GM21786 (cell line): ENCODE results near the gene FGL2.
A peak's percentile ranks its signal among the peaks of the same experiment; 100 is the strongest.
"Not testable (repeated sequence)": the region's sequence is repeated elsewhere in the genome, so short reads cannot be mapped to it uniquely, and the experiment has no call there.

ENCODE experiments used
- ATAC-seq: cut with Tn5 transposase; IDR thresholded peaks from one replicate; pipeline ENCODE4 v1.9.1; 2021; ENCODE audit not compliant: unreplicated experiment

The FGL2 gene

GRCh38 chr7:77216181-77216845 lies 16.7 kb upstream of the FGL2 start:
- no peak for ATAC-seq

- ATAC-seq, result no peak
Observed at GRCh38 chr7:77209479-77210139, 10.0 kb upstream of the FGL2 start.

- ATAC-seq, result no peak
Observed at GRCh38 chr7:77208416-77208815, 8.8 kb upstream of the FGL2 start.

GRCh38 chr7:77205706-77206105 lies 6.1 kb upstream of the FGL2 start:
- no peak for ATAC-seq

- peak; percentile 90 for ATAC-seq
Observed at GRCh38 chr7:77202481-77202976, 2.9 kb upstream of the FGL2 start.

- no peak for ATAC-seq
Observed at GRCh38 chr7:77200542-77200941, 923 bp upstream of the FGL2 start.

GRCh38 chr7:77197141-77197540 lies 2.5 kb downstream of the FGL2 start:
- no peak for ATAC-seq

DNA sequence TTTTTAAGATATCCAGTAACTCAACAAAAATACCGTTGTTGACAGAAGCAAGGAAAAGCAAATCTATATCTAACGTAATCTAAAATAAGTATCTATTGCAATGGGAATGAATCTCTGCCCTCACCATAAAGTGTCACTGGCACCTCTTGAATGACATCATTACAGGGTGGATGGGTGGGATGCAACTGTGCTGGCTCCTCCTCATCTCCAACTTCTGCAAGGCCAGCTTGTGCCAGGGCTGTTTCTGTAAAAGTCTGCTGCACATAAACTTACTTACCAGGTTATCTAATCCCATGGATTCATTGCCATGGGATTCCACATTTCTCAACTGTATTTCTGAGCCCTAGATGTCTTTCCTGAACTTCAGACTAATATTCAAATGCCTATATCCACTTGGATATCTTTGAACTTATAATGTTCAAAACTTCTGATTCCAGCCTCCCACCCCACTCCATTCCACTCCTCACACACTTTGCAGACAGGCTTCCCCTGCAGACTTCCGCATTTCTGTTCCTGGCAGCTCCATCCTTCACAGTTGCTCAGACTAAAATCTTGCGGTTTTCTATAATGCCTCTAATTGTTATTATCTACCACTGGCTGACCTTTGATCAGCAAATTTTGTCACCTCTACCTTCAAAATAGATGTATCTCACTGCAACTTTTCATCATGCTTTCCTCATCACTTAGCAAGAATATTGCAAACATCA lies 10.7 kb downstream of the FGL2 start:
- no peak for ATAC-seq

GRCh38 chr7:77185866-77186265 lies 13.8 kb downstream of the FGL2 start:
- no peak for ATAC-seq

DNA sequence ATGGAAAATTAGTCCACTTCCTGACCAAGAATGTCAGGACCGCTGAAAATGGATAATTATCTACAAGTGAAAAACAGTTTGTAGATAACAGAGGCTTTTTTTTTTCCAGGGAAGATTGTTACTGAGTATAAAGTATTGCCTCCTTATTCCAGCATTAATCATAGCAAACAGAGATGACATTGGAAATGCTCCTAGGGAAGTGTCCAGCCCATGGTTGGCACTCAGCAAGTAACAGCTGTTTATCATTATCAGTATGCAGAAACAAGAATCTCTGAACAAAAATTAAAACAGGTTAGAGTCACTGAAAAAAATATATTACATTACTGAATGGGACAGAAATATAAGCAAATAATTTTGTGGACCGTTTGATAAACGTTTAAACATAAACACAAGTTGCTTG lies 14.6 kb downstream of the FGL2 start:
- no peak for ATAC-seq

DNA sequence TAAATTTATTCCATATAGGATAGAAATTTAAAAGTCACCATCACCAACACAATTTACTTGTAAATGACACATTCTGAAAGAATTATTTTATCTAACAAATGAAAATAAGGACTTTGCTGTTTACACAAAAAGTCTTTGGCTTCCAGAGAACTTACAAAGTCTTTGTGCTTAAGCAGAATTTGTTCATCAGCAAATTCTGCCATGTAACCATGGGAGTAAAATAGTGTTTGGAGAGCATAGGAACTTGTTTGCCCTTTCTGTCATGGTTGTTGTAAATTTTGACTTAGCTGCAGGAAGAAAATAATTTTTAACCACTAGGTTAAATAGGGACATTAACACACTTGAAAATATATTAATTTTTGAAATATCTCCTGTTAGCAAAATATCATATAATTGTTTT lies 15.2 kb downstream of the FGL2 start:
- ATAC-seq, result no peak

- no peak for ATAC-seq
Observed at GRCh38 chr7:77182261-77182660, 17.4 kb downstream of the FGL2 start.

DNA sequence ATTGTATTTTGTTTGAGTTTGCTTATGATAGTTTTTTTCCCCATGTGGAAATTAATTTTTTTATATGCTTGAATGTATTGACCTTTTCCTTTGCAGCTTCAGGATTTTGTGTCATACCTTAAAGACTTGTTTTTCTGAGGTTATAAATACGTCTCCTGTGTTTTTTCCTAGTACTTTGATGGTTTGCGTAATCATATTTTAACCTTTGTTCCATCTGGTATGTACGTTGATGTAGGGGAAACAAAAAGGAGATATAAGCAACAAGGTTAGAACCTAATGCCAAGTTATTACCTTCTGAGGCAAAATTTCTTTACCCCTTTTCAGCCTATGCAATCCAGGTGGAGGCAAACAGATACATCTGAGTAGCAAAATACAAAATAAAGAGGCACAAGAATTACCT lies 17.9 kb downstream of the FGL2 start:
- ATAC-seq, result no peak

DNA sequence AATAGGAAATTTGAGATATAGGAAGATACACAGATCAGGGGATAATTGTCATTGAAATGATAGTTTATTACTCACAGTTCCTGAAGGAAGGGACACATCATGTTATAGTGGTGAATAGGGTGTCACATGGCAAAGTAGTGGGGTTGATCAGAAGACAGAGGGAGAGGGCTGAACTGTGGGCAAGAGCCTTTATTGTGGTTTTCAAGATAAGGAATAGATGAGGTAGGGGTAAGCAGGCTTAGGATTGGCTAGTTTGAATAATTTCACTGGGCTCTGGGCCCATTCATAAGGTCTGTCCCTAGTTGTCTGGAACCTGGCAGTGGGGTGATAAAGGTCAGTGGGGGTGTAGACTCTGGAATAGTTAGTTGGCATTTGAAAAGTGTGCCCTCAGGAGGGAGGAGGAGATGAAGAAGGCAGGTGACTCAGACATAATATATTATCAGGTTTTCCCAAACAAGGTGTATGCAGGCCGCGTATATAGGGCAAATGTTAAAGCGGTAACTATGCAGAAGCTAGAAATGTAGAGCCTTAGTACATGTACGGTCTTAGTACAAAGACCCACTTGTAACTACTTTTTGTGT lies 18.5 kb downstream of the FGL2 start:
- ATAC-seq, result no peak

- ATAC-seq, result not testable (repeated sequence)
Observed at GRCh38 chr7:77178024-77178423, 21.6 kb downstream of the FGL2 start.

GRCh38 chr7:77177321-77177904 lies 22.2 kb downstream of the FGL2 start:
- not testable (repeated sequence) for ATAC-seq

GRCh38 chr7:77175274-77175800 lies 24.3 kb downstream of the FGL2 start:
- peak; percentile 85 for ATAC-seq

DNA sequence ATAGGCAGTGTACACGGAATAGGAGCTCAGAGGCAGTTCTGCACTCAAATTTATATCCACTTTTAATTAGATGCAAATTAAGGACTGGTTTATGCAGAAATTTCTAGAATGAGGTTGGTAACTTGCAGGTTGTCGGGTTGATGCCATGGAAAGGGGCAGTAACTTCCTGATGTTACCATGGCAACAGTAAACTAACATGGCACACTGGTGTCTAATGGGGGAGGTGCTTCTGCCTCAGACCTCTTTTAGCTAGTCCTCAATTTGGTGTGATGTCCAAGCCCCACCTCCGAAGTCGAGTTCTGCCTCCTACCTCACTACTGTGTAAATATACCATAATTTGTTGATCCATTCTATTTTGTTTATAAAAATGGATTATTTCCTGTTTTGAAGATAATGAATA lies 25.2 kb downstream of the FGL2 start:
- ATAC-seq, result not testable (repeated sequence)

DNA sequence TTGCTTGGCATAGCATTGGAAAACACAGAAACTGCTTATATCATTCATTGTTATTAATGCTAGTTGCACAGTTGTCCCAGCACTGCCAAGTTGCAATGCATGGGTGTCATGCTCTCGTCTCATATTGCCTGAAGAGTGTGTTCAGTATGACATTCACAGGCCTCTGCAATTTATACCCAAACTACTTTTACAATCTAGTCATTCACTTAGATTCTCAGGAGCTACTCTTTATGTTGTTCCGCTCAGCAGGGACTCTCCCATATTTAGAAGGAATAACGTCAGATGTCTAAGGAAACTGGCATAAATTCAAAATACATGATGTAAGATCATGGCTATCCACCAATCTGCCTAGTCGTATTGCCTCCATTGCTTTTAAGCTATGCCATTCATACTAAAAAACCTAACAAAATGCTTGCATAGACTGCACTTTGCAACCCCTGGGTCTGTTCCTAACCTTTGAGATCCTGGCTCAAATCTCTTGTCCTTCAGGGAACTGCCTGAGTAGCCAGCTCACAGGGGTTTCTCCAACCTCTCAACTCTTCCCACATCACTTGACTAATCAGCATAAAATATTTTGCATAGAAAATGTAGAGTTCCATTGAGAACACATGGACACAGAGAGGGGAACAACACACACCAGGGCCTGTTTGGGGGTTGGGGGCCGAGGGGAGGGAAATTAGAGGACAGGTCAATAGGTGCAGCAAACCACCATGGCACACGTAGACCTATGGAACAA lies 27.0 kb downstream of the FGL2 start:
- not testable (repeated sequence) for ATAC-seq

DNA sequence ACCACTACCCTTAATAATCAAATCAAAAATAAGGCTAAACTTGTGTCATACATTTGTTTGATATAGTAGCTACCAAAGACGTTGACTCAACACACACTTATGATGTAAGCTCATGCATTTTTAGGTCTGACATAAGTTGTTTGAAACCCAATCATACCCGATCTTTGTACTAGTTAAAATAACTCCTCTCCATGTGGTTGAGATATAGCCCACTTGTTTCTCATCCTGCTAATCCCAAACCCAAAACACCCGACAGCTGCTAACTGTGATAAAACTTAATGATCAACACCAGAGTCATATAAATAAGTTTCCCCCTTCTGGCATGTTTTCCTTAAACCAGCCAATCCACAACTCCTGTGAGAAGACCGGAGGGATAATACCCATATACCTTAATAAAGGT lies 28.5 kb downstream of the FGL2 start:
- ATAC-seq, result not testable (repeated sequence)
